HEK293T (cell line): ENCODE results near the gene CDH4.

ENCODE experiments used
- CTCF ChIA-PET: fragments of 350-600 bp; formaldehyde crosslinking; extraction: SDS; loops from one replicate; lab custom pipeline; 2021; ENCODE audit warnings: antibody characterized with exemption, inconsistent platforms; lab: Yijun Ruan, JAX
- POLR2A ChIA-PET: fragments of 350-600 bp; formaldehyde crosslinking; extraction: SDS; loops from one replicate; lab custom pipeline; 2020; ENCODE audit warnings: antibody characterized with exemption, inconsistent platforms; lab: Yijun Ruan, JAX
- DNase-seq: peaks from one replicate; pipeline ENCODE4 v3.0.0; 2012; ENCODE audit warnings: mixed read lengths; ENCODE audit errors: extremely low spot score
- ARNT ChIP-seq: fragments of 450-650 bp; IDR thresholded peaks from 2 replicates; pipeline ENCODE4 v1.6.1; 2017; ENCODE audit warnings: mild to moderate bottlenecking
- BHLHE40 ChIP-seq: fragments of 450-650 bp; IDR thresholded peaks from 2 replicates; pipeline ENCODE4 v1.6.1; 2016; ENCODE audit warnings: mild to moderate bottlenecking, moderate library complexity, borderline replicate concordance
- CTBP1 ChIP-seq: fragments of 450-650 bp; IDR thresholded peaks from 2 replicates; pipeline ENCODE4 v1.6.1; 2016; ENCODE audit warnings: borderline replicate concordance
- ELF4 ChIP-seq: fragments of 450-650 bp; IDR thresholded peaks from 2 replicates; pipeline ENCODE4 v1.6.1; 2017; ENCODE audit warnings: antibody characterized with exemption
- FOXA1 ChIP-seq: fragments of 450-650 bp; IDR thresholded peaks from 2 replicates; pipeline ENCODE4 v1.6.1; 2016; ENCODE audit warnings: mild to moderate bottlenecking
- FOXK2 ChIP-seq: fragments of 450-650 bp; IDR thresholded peaks from 2 replicates; pipeline ENCODE4 v1.6.1; 2016; ENCODE audit warnings: mild to moderate bottlenecking
- FOXM1 ChIP-seq: fragments of 450-650 bp; IDR thresholded peaks from 2 replicates; pipeline ENCODE4 v1.6.1; 2017; ENCODE audit warnings: mild to moderate bottlenecking, borderline replicate concordance
- HDGF ChIP-seq: fragments of 450-650 bp; IDR thresholded peaks from 2 replicates; pipeline ENCODE4 v1.6.1; 2017; ENCODE audit warnings: antibody characterized with exemption, borderline replicate concordance
- L3MBTL2 ChIP-seq: fragments of 450-650 bp; conservative IDR thresholded peaks from 2 replicates; pipeline ENCODE4 v1.6.1; 2016; ENCODE audit warnings: mild to moderate bottlenecking
- LEF1 ChIP-seq: fragments of 450-650 bp; IDR thresholded peaks from 2 replicates; pipeline ENCODE4 v1.6.1; 2017; ENCODE audit warnings: mild to moderate bottlenecking, borderline replicate concordance
- NFRKB ChIP-seq: fragments of 450-650 bp; IDR thresholded peaks from 2 replicates; pipeline ENCODE4 v1.6.1; 2016; ENCODE audit warnings: mild to moderate bottlenecking, moderate library complexity
- SP1 ChIP-seq: fragments of 450-650 bp; IDR thresholded peaks from 2 replicates; pipeline ENCODE4 v1.6.1; 2017
- SUZ12 ChIP-seq: fragments of 450-650 bp; IDR thresholded peaks from 2 replicates; pipeline ENCODE4 v1.6.1; 2016; ENCODE audit warnings: mild to moderate bottlenecking
- TARDBP ChIP-seq: fragments of 450-650 bp; IDR thresholded peaks from 2 replicates; pipeline ENCODE4 v1.6.1; 2016
- ZNF384 ChIP-seq: fragments of 450-650 bp; IDR thresholded peaks from 2 replicates; pipeline ENCODE4 v1.6.1; 2016
- TF ChIP-seq, protein P1 (sequence below): fragments of 450-650 bp; IDR thresholded peaks from 2 replicates; pipeline ENCODE4 v1.6.1; 2016

CDH4 gene

GRCh38 chr20:61657721-61658377 lies 405.8 kb downstream of the CDH4 start:
- no peak for TF ChIP-seq CTBP1
- TF ChIP-seq BHLHE40: no peak
- TF ChIP-seq ARNT: no peak
- no peak for TF ChIP-seq SP1
- TF ChIP-seq FOXA1: no peak
- no peak for TF ChIP-seq LEF1
- no peak for TF ChIP-seq FOXK2
- TF ChIP-seq HDGF: no peak
- no peak for TF ChIP-seq TARDBP
- TF ChIP-seq, protein P1, sequence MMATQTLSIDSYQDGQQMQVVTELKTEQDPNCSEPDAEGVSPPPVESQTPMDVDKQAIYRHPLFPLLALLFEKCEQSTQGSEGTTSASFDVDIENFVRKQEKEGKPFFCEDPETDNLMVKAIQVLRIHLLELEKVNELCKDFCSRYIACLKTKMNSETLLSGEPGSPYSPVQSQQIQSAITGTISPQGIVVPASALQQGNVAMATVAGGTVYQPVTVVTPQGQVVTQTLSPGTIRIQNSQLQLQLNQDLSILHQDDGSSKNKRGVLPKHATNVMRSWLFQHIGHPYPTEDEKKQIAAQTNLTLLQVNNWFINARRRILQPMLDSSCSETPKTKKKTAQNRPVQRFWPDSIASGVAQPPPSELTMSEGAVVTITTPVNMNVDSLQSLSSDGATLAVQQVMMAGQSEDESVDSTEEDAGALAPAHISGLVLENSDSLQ: no peak
- TF ChIP-seq SUZ12: no peak
- TF ChIP-seq ELF4: no peak
- no peak for TF ChIP-seq FOXM1
- no peak for TF ChIP-seq NFRKB
- TF ChIP-seq ZNF384: no peak
- no peak for TF ChIP-seq L3MBTL2
- CTCF ChIA-PET: no interaction called here
- DNase-seq: no peak
- POLR2A ChIA-PET: no interaction called here

GRCh38 chr20:61658563-61658962 lies 406.5 kb downstream of the CDH4 start:
- DNase-seq: no peak
- no peak for TF ChIP-seq FOXA1
- TF ChIP-seq L3MBTL2: no peak
- no peak for TF ChIP-seq LEF1
- TF ChIP-seq FOXK2: no peak
- no peak for TF ChIP-seq ZNF384
- TF ChIP-seq CTBP1: no peak
- TF ChIP-seq, protein P1: no peak
- no peak for TF ChIP-seq HDGF
- TF ChIP-seq BHLHE40: no peak
- no peak for TF ChIP-seq SUZ12
- no peak for TF ChIP-seq FOXM1
- no peak for TF ChIP-seq ARNT
- no peak for TF ChIP-seq NFRKB
- no peak for TF ChIP-seq TARDBP
- CTCF ChIA-PET: no interaction called here
- POLR2A ChIA-PET: no interaction called here

DNA sequence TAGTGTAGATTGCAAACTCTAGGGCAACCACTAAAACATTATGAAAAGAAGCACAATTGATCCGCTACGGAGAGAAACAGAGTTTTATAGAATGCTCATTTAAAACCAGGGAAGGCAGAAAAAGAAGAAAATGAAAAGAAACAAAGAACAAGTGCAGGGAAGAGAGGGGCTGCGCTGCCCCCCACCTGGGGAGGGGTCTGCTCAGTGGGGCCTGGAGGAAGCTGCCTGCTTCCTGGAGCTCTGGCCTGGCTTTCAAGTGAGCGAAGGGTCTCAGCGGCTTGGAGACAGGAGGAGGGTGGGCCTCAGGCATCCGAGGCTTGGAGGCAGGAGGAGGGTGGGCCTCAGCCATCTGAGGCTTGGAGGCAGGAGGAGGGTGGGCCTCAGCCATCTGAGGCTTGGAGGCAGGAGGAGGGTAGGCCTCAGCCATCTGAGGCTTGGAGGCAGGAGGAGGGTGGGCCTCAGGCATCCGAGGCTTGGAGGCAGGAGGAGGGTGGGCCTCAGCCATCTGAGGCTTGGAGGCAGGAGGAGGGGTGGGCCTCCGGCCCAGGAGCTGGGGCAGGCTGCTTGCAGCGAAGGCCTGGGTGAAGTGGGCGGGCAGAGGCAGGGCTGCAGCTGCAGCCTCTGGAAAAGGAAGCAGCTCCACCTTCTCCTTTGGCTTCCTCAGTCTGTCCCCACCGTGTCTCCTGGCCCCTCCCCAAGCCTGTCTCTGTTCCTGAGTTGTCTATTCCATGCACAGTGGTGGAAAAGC lies 407.4 kb downstream of the CDH4 start:
- ChIA-PET POLR2A (no interaction called here), CTCF (interaction anchor here (0.5 kb wide), 1 partner anchor 1965 kb away, joined by 4 read pairs; no protein-coding TSS in a partner anchor)
- DNase-seq: no peak
- TF ChIP-seq FOXM1: no peak
- TF ChIP-seq HDGF: no peak
- no peak for TF ChIP-seq ZNF384
- no peak for TF ChIP-seq FOXA1
- no peak for TF ChIP-seq BHLHE40
- TF ChIP-seq FOXK2: no peak
- no peak for TF ChIP-seq SUZ12

- TF ChIP-seq ARNT (no peak), LEF1 (no peak), ZNF384 (no peak), FOXM1 (no peak), SUZ12 (no peak), FOXA1 (no peak), FOXK2 (no peak), SP1 (no peak), NFRKB (no peak), TARDBP (no peak), CTBP1 (no peak), BHLHE40 (no peak), HDGF (no peak), L3MBTL2 (no peak), ELF4 (no peak)
- TF ChIP-seq, protein P1: no peak
- DNase-seq: no peak
- POLR2A ChIA-PET: no interaction called here
- CTCF ChIA-PET: interaction anchor here (0.5 kb wide), 1 partner anchor 1965 kb away, joined by 4 read pairs; no protein-coding TSS in a partner anchor
Observed at GRCh38 chr20:61659994-61660346, 407.9 kb downstream of the CDH4 start.

- POLR2A ChIA-PET: no interaction called here
- TF ChIP-seq CTBP1 (no peak), HDGF (no peak), TARDBP (no peak), FOXK2 (no peak), ELF4 (no peak), FOXA1 (no peak), NFRKB (no peak), ARNT (no peak), SP1 (no peak), BHLHE40 (no peak), LEF1 (no peak), SUZ12 (no peak), ZNF384 (no peak), FOXM1 (no peak), L3MBTL2 (no peak)
- TF ChIP-seq, protein P1: no peak
- CTCF ChIA-PET: no interaction called here
- DNase-seq: no peak
Observed at GRCh38 chr20:61660559-61660958, 408.5 kb downstream of the CDH4 start.
